Activated CD4-positive, alpha-beta T cell treated with anti-CD3 and anti-CD28 coated beads, Interleukin-2, amount 50 U/mL, for 4 hours (primary cell): ENCODE data around the gene CNKSR3.
"Not testable (repeated sequence)": the region's sequence is repeated elsewhere in the genome, so short reads cannot be mapped to it uniquely, and the experiment has no call there.

Experiments used
- DNase-seq, 2 experiments: peaks; one replicate each; pipeline ENCODE4 v3.0.0-alpha.2; 2020

CNKSR3 gene

GRCh38 chr6:154526996-154527395 lies 16.5 kb upstream of the CNKSR3 start:
- DNase-seq, result no peak

GRCh38 chr6:154522576-154522975 lies 12.1 kb upstream of the CNKSR3 start:
- DNase-seq, result no peak

GRCh38 chr6:154521412-154521811 lies 10.9 kb upstream of the CNKSR3 start:
- DNase-seq, result no peak

GRCh38 chr6:154520280-154520679 lies 9.8 kb upstream of the CNKSR3 start:
- DNase-seq, result no peak

GRCh38 chr6:154518396-154518795 lies 7.9 kb upstream of the CNKSR3 start:
- no peak for DNase-seq

GRCh38 chr6:154516276-154516675 lies 5.8 kb upstream of the CNKSR3 start:
- DNase-seq, result no peak

- no peak for DNase-seq
These were observed 5.3 kb upstream of the CNKSR3 start for GRCh38 chr6:154515826-154516225.

- not testable (repeated sequence) for DNase-seq
These were observed 4.6 kb upstream of the CNKSR3 start for GRCh38 chr6:154515076-154515475.

GRCh38 chr6:154514481-154514880 lies 4.0 kb upstream of the CNKSR3 start:
- no peak for DNase-seq

GRCh38 chr6:154513601-154514320 lies 3.3 kb upstream of the CNKSR3 start:
- no peak for DNase-seq

- no peak for DNase-seq
These were observed 1.7 kb upstream of the CNKSR3 start for GRCh38 chr6:154512201-154512600.

GRCh38 chr6:154511791-154512190 lies 1.3 kb upstream of the CNKSR3 start:
- DNase-seq, result no peak

- no peak for DNase-seq
These were observed 903 bp downstream of the CNKSR3 start for GRCh38 chr6:154509421-154510143.

- no peak for DNase-seq
These were observed 1.7 kb downstream of the CNKSR3 start for GRCh38 chr6:154508573-154509375.

GRCh38 chr6:154506991-154507898 lies 3.2 kb downstream of the CNKSR3 start:
- DNase-seq, result no peak

- no peak for DNase-seq
These were observed 3.9 kb downstream of the CNKSR3 start for GRCh38 chr6:154506582-154506981.

GRCh38 chr6:154506108-154506507 lies 4.4 kb downstream of the CNKSR3 start:
- DNase-seq, result no peak

GRCh38 chr6:154504865-154505449 lies 5.5 kb downstream of the CNKSR3 start:
- DNase-seq, result no peak

GRCh38 chr6:154504102-154504501 lies 6.4 kb downstream of the CNKSR3 start:
- no peak for DNase-seq

- DNase-seq, result no peak
These were observed 6.8 kb downstream of the CNKSR3 start for GRCh38 chr6:154503658-154504057.

- no peak for DNase-seq
These were observed 7.9 kb downstream of the CNKSR3 start for GRCh38 chr6:154502553-154502952.

GRCh38 chr6:154501578-154501868 lies 9.0 kb downstream of the CNKSR3 start:
- DNase-seq, result no peak
